PC-9 (cell line): ENCODE data around the gene ZNF12. TPM values are rescaled to one million over a fixed set of nuclear protein-coding genes. Genes with fewer than 3 reads are reported as not detected.

ENCODE experiments used
- BruUV-seq: library from RNA; stranded (reverse); fragments of 400-500 nt; replicated peaks from 2 replicates; lab custom pipeline; 2021; lab: Mats Ljungman, UMichigan
- CTCF ChIA-PET: fragments of 300-600 bp; sonication (Branson Sonifier 250); formaldehyde crosslinking; loops from one replicate; lab custom pipeline; 2022; ENCODE audit warnings: antibody characterized with exemption; lab: Charles Lee
- POLR2A ChIA-PET: fragments of 300-600 bp; sonication (Branson Sonifier 250); formaldehyde crosslinking; loops from one replicate; lab custom pipeline; 2022; ENCODE audit warnings: antibody characterized with exemption; ENCODE audit not compliant: unreplicated experiment; lab: Charles Lee
- DNase-seq, 2 experiments: peaks; one replicate each; pipeline versions ENCODE4 v3.0.0 to v3.0.0-alpha.2; 2015 to 2022; ENCODE audit warnings: mixed read lengths in 1 of 2
- H2AFZ ChIP-seq: fragments of 200-600 bp; sonication (generic); 2 replicates; pipeline ENCODE4 v1.8.1; 2017; ENCODE audit warnings: antibody characterized with exemption
- H3F3A ChIP-seq: fragments of 200-600 bp; sonication (generic); 2 replicates; pipeline ENCODE4 v1.8.1; 2017; ENCODE audit warnings: antibody characterized with exemption, mild to moderate bottlenecking, low read depth; ENCODE audit not compliant: insufficient read depth
- H3K27ac ChIP-seq: fragments of 200-600 bp; sonication (generic); 2 replicates; pipeline ENCODE4 v1.6.1; 2016; ENCODE audit warnings: mixed run types
- H3K27me3 ChIP-seq: fragments of 200-600 bp; sonication (generic); 2 replicates; pipeline ENCODE4 v1.6.1; 2016; ENCODE audit warnings: low read depth, mixed run types; ENCODE audit not compliant: insufficient read depth
- H3K36me3 ChIP-seq: fragments of 200-600 bp; sonication (generic); 2 replicates; pipeline ENCODE4 v1.6.1; 2016; ENCODE audit warnings: low read depth, mixed run types
- H3K4me1 ChIP-seq: fragments of 200-600 bp; sonication (generic); replicated peaks from 2 replicates; pipeline ENCODE4 v1.6.1; 2016; ENCODE audit warnings: mixed run types; ENCODE audit not compliant: insufficient read depth
- H3K4me2 ChIP-seq: fragments of 200-600 bp; sonication (generic); 2 replicates; pipeline ENCODE4 v1.6.1; 2017; ENCODE audit warnings: mixed run types
- H3K4me3 ChIP-seq: fragments of 200-600 bp; sonication (generic); 2 replicates; pipeline ENCODE4 v1.6.1; 2016; ENCODE audit warnings: mixed run types
- H3K79me2 ChIP-seq: fragments of 200-600 bp; sonication (generic); 2 replicates; pipeline ENCODE4 v1.6.1; 2017; ENCODE audit warnings: low read depth, mixed run types
- H3K9me2 ChIP-seq: fragments of 200-600 bp; sonication (generic); 2 replicates; pipeline ENCODE4 v1.8.1; 2017; ENCODE audit warnings: mild to moderate bottlenecking; ENCODE audit not compliant: insufficient read depth
- H3K9me3 ChIP-seq: fragments of 200-600 bp; sonication (generic); 2 replicates; pipeline ENCODE4 v1.8.1; 2016; ENCODE audit warnings: low read depth; ENCODE audit not compliant: insufficient read depth
- H4K20me1 ChIP-seq: fragments of 200-600 bp; sonication (generic); 2 replicates; pipeline ENCODE4 v1.8.1; 2017; ENCODE audit not compliant: insufficient read depth
- EZH2 ChIP-seq: fragments of 200-600 bp; sonication (generic); IDR thresholded peaks from 2 replicates; pipeline ENCODE4 v1.8.0; 2017; ENCODE audit warnings: antibody characterized with exemption, low read depth
- intact Hi-C: fragments of 100-400 bp; cut with micrococcal nuclease; formaldehyde crosslinking; loops from one replicate; pipeline ENCODE4 v1.10.0; 2022; ENCODE audit not compliant: unreplicated experiment
- total RNA-seq: library from RNA; stranded (reverse); gene quantifications from 2 replicates; pipeline ENCODE4 v1.2.3, GENCODE V29; 2021
- TF ChIP-seq, protein P1 (sequence below): fragments of 200-600 bp; sonication (generic); conservative IDR thresholded peaks from 2 replicates; pipeline ENCODE4 v1.6.1; 2017; ENCODE audit warnings: mixed run types, antibody characterized with exemption, mild to moderate bottlenecking, moderate library complexity

The ZNF12 gene
- total RNA-seq, 1 experiment from 2014 or later: 25.2 TPM

- Histone ChIP-seq H3K79me2 (no peaks in the 10 kb centered on the region), H3K4me3 (no peak overlapping the region), H3F3A (peaks cover 17% of the 10 kb centered on the region; the same call in 1 of the 2 replicates), H3K27ac (no peak overlapping the region), H2AFZ (no peak overlapping the region), H3K9me2 (no peaks in the 10 kb centered on the region), H3K9me3 (peaks cover 8% of the 10 kb centered on the region; the same call in 1 of the 2 replicates), H3K27me3 (no peaks in the 10 kb centered on the region), H3K4me2 (no peak overlapping the region), H3K36me3 (peaks cover 19% of the 10 kb centered on the region), H4K20me1 (0 out of 2 replicates have a peak, but pooled peaks cover 3% of the 10 kb centered on the region), H3K4me1 (no peaks in the 10 kb centered on the region)
- TSS peak; percentile 17 for BruUV-seq
- CTCF ChIA-PET: interaction anchor here (0.6 kb wide), 1 partner anchor 94 kb away, joined by 6 read pairs; no protein-coding TSS in a partner anchor
- TF ChIP-seq EZH2: no peak
- TF ChIP-seq, protein P1, sequence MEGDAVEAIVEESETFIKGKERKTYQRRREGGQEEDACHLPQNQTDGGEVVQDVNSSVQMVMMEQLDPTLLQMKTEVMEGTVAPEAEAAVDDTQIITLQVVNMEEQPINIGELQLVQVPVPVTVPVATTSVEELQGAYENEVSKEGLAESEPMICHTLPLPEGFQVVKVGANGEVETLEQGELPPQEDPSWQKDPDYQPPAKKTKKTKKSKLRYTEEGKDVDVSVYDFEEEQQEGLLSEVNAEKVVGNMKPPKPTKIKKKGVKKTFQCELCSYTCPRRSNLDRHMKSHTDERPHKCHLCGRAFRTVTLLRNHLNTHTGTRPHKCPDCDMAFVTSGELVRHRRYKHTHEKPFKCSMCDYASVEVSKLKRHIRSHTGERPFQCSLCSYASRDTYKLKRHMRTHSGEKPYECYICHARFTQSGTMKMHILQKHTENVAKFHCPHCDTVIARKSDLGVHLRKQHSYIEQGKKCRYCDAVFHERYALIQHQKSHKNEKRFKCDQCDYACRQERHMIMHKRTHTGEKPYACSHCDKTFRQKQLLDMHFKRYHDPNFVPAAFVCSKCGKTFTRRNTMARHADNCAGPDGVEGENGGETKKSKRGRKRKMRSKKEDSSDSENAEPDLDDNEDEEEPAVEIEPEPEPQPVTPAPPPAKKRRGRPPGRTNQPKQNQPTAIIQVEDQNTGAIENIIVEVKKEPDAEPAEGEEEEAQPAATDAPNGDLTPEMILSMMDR: no peak
- intact Hi-C loops: no loop called here
- DNase-seq: no peak
- POLR2A ChIA-PET: no interaction called here
Measured at GRCh38 chr7:6654842-6655610, 51.7 kb downstream of the ZNF12 start.

GRCh38 chr7:6654113-6654841 is 52.5 kb downstream of the ZNF12 start:
- H3K4me1 ChIP-seq: no peaks in the 10 kb centered on the region
- TF ChIP-seq, protein P1: no peak
- no peak for TF ChIP-seq EZH2
- H3K9me3 ChIP-seq: peaks cover 8% of the 10 kb centered on the region; the same call in 1 of the 2 replicates
- H3K27me3 ChIP-seq: no peaks in the 10 kb centered on the region
- no peak overlapping the region for H3K4me2 ChIP-seq
- H4K20me1 ChIP-seq: 0 out of 2 replicates have a peak, but pooled peaks cover 3% of the 10 kb centered on the region
- CTCF ChIA-PET: interaction anchor here (0.6 kb wide), 1 partner anchor 93 kb away, joined by 6 read pairs; no protein-coding TSS in a partner anchor
- peaks cover 17% of the 10 kb centered on the region; the same call in 1 of the 2 replicates for H3F3A ChIP-seq
- intact Hi-C loops: no loop called here
- H3K36me3 ChIP-seq: peaks cover 19% of the 10 kb centered on the region
- no peaks in the 10 kb centered on the region for H3K79me2 ChIP-seq
- POLR2A ChIA-PET: no interaction called here
- no TSS peak for BruUV-seq
- H3K9me2 ChIP-seq: no peaks in the 10 kb centered on the region
- no peak overlapping the region for H3K27ac ChIP-seq
- no peak overlapping the region for H2AFZ ChIP-seq
- DNase-seq: no peak
- no peak overlapping the region for H3K4me3 ChIP-seq
